Astrocyte (in vitro differentiated cells and primary cell): Measurements from ENCODE around the gene AMMECR1. TPM values are rescaled to one million over a fixed set of nuclear protein-coding genes. Genes with fewer than 3 reads are reported as not detected.

Source experiments
- DNase-seq: peaks from one replicate; pipeline ENCODE4 v3.0.0-alpha.2; 2010; ENCODE audit warnings: low read depth
- FAIRE-seq: peaks from 2 replicates; lab custom pipeline; 2011; peaks lifted over from hg19 to GRCh38; lab: Jason Lieb, UNC
- H2AFZ ChIP-seq: 2 replicates; pipeline ENCODE4 v1.6.0; 2012; ENCODE audit warnings: low read depth, low read length, inconsistent platforms
- H3K27ac ChIP-seq: 2 replicates; pipeline ENCODE4 v1.5.1; 2011; ENCODE audit warnings: low read depth, low read length, inconsistent platforms
- H3K27me3 ChIP-seq: 2 replicates; pipeline ENCODE4 v1.6.0; 2011; ENCODE audit warnings: low read length, inconsistent platforms; ENCODE audit not compliant: insufficient read depth
- H3K36me3 ChIP-seq: 2 replicates; pipeline ENCODE4 v1.5.1; 2011; ENCODE audit warnings: low read length, inconsistent platforms; ENCODE audit not compliant: insufficient read depth
- H3K4me1 ChIP-seq: 2 replicates; pipeline ENCODE4 v1.5.1; 2011; ENCODE audit warnings: low read length, inconsistent platforms; ENCODE audit not compliant: insufficient read depth
- H3K4me2 ChIP-seq: 2 replicates; pipeline ENCODE4 v1.6.0; 2012; ENCODE audit warnings: low read length, inconsistent platforms
- H3K4me3 ChIP-seq: 2 replicates; pipeline ENCODE4 v1.5.1; 2011; ENCODE audit warnings: low read depth, mild to moderate bottlenecking, low read length, inconsistent platforms; ENCODE audit not compliant: insufficient read depth
- H3K79me2 ChIP-seq: 2 replicates; pipeline ENCODE4 v1.6.0; 2012; ENCODE audit warnings: mild to moderate bottlenecking, low read length, inconsistent platforms; ENCODE audit not compliant: insufficient read depth
- H3K9ac ChIP-seq: 2 replicates; pipeline ENCODE4 v1.6.0; 2012; ENCODE audit warnings: mild to moderate bottlenecking, low read length, inconsistent platforms
- H3K9me3 ChIP-seq: 2 replicates; pipeline ENCODE4 v1.5.1; 2012; ENCODE audit warnings: low read depth, mild to moderate bottlenecking, low read length, inconsistent platforms; ENCODE audit not compliant: insufficient read depth
- H4K20me1 ChIP-seq: 2 replicates; pipeline ENCODE4 v1.6.0; 2012; ENCODE audit warnings: low read length, inconsistent platforms; ENCODE audit not compliant: insufficient read depth
- H3K27ac Mint-ChIP-seq: one replicate; pipeline ENCODE4 v1.8.0; 2021; ENCODE audit warnings: mild to moderate bottlenecking, mixed read lengths; ENCODE audit not compliant: unreplicated experiment
- H3K27me3 Mint-ChIP-seq: one replicate; pipeline ENCODE4 v1.8.0; 2021; ENCODE audit warnings: low read depth, mixed read lengths; ENCODE audit not compliant: unreplicated experiment
- H3K36me3 Mint-ChIP-seq: one replicate; pipeline ENCODE4 v1.8.0; 2021; ENCODE audit warnings: low read depth, mixed read lengths; ENCODE audit not compliant: unreplicated experiment
- H3K4me1 Mint-ChIP-seq: one replicate; pipeline ENCODE4 v1.8.0; 2021; ENCODE audit warnings: low read depth, mixed read lengths; ENCODE audit not compliant: unreplicated experiment
- H3K4me3 Mint-ChIP-seq: one replicate; pipeline ENCODE4 v1.8.0; 2021; ENCODE audit warnings: mild to moderate bottlenecking, moderate library complexity, mixed read lengths; ENCODE audit not compliant: unreplicated experiment
- H3K9me3 Mint-ChIP-seq: one replicate; pipeline ENCODE4 v1.8.0; 2021; ENCODE audit warnings: mild to moderate bottlenecking, mixed read lengths; ENCODE audit not compliant: unreplicated experiment
- CTCF ChIP-seq: IDR thresholded peaks from 2 replicates; pipeline ENCODE4 v1.5.1; 2011; ENCODE audit warnings: low read depth, mild to moderate bottlenecking, inconsistent platforms, low read length, moderate library complexity; ENCODE audit not compliant: insufficient read depth
- EZH2 ChIP-seq: IDR thresholded peaks from 2 replicates; pipeline ENCODE4 v1.6.1; 2012; ENCODE audit warnings: mild to moderate bottlenecking, low read length, inconsistent platforms; ENCODE audit not compliant: insufficient read depth
- total RNA-seq: library from RNA; stranded (reverse); gene quantifications from 2 replicates; pipeline ENCODE4 v1.2.1, GENCODE V29; 2021

AMMECR1 gene
- total RNA-seq, 1 donor from 2014 or later = 16.0 TPM

- Mint-ChIP-seq H3K4me3 (no peak overlapping the region), H3K4me1 (peaks cover 8% of the 10 kb centered on the region), H3K9me3 (no peaks in the 10 kb centered on the region), H3K27me3 (no peaks in the 10 kb centered on the region), H3K36me3 (no peaks in the 10 kb centered on the region), H3K27ac (peak overlapping the region; percentile 20)
- FAIRE-seq = peak; percentile 88
- Histone ChIP-seq H3K79me2 (peaks cover 4% of the 10 kb centered on the region), H3K9me3 (no peaks in the 10 kb centered on the region), H3K36me3 (no peaks in the 10 kb centered on the region), H4K20me1 (peaks cover 3% of the 10 kb centered on the region), H3K9ac (no peak overlapping the region), H3K4me2 (no peak overlapping the region), H3K27me3 (no peaks in the 10 kb centered on the region), H3K4me3 (no peak overlapping the region), H3K27ac (no peak overlapping the region), H3K4me1 (no peaks in the 10 kb centered on the region), H2AFZ (no peak overlapping the region)
- no peak for TF ChIP-seq EZH2
- no peak for TF ChIP-seq CTCF
- DNase-seq = no peak
Measured at GRCh38 chrX:110248578-110248977, 69.3 kb downstream of the AMMECR1 start.

- Mint-ChIP-seq H3K36me3 (no peaks in the 10 kb centered on the region), H3K4me3 (no peak overlapping the region), H3K4me1 (peaks cover 7% of the 10 kb centered on the region), H3K9me3 (peaks cover 2% of the 10 kb centered on the region), H3K27ac (no peak overlapping the region), H3K27me3 (no peaks in the 10 kb centered on the region)
- TF ChIP-seq CTCF (no peak), EZH2 (no peak)
- Histone ChIP-seq H4K20me1 (no peaks in the 10 kb centered on the region), H3K27me3 (no peaks in the 10 kb centered on the region), H2AFZ (no peak overlapping the region), H3K4me3 (no peak overlapping the region), H3K79me2 (peaks cover 6% of the 10 kb centered on the region), H3K4me2 (no peak overlapping the region), H3K4me1 (no peaks in the 10 kb centered on the region), H3K27ac (no peak overlapping the region), H3K9me3 (no peaks in the 10 kb centered on the region), H3K36me3 (no peaks in the 10 kb centered on the region), H3K9ac (no peak overlapping the region)
- DNase-seq (no peak), FAIRE-seq (peak; percentile 34)
Measured at GRCh38 chrX:110245011-110245410, 72.9 kb downstream of the AMMECR1 start.

GRCh38 chrX:110242371-110242770, 75.5 kb downstream of the AMMECR1 start:
- no peaks in the 10 kb centered on the region for H3K4me1 ChIP-seq
- H3K4me3 ChIP-seq = no peak overlapping the region
- Mint-ChIP-seq H3K9me3 (peaks cover 8% of the 10 kb centered on the region), H3K27me3 (no peaks in the 10 kb centered on the region), H3K36me3 (no peaks in the 10 kb centered on the region), H3K27ac (no peak overlapping the region), H3K4me1 (peaks cover 9% of the 10 kb centered on the region), H3K4me3 (no peak overlapping the region)
- H3K4me2 ChIP-seq = no peak overlapping the region
- no peak overlapping the region for H3K27ac ChIP-seq
- no peaks in the 10 kb centered on the region for H3K9me3 ChIP-seq
- H3K36me3 ChIP-seq = no peaks in the 10 kb centered on the region
- H4K20me1 ChIP-seq = no peaks in the 10 kb centered on the region
- FAIRE-seq (no peak), DNase-seq (no peak)
- H3K27me3 ChIP-seq = no peaks in the 10 kb centered on the region
- TF ChIP-seq CTCF (no peak), EZH2 (no peak)
- H2AFZ ChIP-seq = no peak overlapping the region
- H3K79me2 ChIP-seq = peaks cover 9% of the 10 kb centered on the region
- H3K9ac ChIP-seq = no peak overlapping the region
